ENCODE data around the gene RING1.

RING1 gene

DNA sequence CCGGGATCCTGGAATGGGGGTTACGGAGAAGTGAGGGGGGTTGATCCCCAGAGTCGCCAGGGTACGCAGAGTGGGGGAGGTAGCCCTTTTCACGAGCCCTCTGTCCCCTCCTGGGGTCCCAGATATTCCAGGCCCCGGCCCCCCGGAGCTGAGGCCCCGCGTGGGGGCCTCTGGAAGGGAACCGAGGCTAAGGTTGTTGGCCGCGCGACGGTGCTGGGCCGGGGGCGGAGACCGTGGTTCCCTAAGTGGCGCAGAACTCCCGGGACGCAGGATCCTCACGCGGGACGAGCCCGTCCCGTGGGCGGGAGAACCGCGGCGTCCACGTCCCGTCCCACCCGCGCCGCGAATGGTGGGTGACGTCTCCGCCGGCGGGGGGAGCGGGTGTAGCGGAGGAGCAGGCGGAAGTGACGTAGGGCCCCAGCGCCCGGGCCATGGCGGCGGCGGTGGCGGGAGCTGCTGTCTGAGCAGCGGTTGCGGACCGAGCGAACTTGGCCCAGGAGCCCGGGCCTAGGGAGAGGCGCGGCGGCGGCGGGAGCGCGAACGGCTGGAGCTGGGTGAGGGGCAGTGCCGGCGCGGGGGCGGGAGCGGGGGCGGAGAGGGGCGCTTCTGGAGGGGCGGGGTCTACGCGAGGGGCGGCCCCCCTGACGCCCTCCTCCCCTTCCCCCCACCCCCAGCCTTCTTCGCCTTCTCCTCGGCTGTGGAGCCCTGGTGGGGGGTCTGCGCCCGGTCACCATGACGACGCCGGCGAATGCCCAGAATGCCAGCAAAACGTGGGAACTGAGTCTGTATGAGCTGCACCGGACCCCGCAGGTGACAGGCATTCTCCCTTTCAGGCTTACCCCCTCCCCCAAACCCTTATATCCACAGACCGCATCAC lies at the start of gene RING1:
TSS of gene RING1 (plus strand) at position 410 of the 877 bp plus-strand sequence. CDS start at position 733, 323 bp downstream.
- peak in 1 of 2 experiments; percentile 83 for DNase-seq

DNA sequence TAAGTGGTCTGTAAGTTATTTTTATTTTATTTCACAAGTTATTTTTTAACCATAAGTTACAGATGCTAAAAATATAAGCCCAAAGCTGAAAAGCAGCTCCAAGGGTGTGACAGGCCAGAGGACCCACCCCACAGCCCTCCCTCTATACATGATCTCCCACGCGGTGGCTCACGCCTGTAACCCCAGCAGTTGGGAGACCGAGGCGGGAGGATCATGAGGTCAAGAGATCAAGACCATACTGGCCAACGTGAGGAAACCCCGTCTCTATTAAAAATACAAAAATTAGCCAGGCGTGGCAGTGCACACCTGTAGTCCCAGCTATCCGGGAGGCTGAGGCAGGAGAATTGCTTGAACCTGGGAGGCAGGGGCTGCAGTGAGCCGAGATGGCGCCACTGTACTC lies 48.2 kb upstream of the RING1 start:
- DNase-seq, result no peak

DNA sequence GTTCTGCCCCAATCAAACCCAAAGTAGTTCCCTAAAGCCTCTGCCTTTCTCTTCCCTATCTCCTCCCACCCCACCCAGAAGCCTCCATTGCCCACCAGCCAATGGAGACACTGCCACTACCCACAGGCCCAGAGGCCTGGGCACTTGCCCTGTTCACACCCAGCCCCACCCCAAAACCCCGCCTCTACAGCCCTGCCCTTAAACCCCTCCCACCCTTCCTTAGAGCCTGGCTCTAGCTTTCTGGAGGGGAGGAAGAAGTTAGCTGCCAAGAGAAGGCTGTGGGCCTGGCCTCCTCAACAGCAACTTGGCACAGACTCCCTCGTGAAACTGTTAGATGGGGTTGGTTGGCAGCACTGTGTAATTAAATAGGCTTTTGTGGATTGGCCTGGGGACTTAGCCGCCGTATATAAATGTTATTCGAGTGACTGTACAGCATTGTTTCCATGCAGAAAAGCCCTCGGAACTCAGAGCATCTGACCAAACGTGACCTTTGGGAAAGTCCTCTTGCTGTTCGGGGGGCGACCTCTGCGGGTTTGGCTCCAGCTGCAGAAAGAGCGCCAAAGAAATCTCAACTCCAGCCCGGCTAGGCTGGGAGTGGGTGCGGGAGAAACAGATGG lies 47.5 kb upstream of the RING1 start:
- DNase-seq, result no peak

DNA sequence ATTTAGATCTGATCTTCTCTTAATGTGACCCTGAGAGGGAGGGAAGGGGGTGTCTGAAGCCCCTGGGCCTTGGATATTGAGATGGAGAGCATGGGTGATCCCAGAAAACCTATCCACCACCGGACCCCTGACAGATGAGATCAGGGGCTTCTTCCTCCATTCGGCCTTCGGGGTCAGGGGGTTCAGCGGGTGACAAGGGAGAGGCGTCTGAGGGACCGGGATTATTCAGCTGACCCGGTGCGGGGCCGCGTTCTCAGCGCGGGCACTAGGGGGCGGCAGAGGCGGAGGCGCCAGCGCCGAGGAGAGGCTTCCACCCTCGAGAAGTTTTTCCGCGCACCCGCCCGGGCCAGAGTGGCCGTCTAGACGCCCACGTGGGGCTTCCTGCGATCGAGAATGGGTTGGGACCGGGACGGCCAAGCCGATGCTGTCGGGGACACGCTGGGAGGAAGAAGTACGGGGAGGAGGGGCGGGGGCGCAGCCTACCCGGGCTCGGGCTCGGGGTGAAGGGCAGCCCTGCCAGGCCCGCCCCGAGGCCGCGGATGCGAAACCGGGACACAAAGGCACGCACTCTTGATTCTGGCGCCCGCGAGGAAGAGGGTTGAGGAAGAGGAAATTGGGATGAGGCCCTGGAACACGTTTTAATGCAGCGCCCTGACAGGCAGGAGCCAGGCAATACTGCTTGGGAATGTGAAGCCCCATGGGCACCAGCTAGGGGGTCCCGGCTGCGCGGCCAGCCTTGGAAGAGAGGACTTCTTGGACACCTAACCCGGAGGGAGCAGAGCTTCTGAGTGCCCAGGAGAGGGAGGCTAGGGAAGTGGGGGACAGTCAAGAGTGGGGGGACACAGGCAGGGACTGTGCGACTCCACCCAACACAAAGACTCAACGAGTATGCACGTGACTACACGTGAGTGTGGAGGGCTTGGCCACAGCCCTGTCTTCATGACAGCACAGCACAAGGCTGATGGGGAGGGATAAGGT lies 46.7 kb upstream of the RING1 start:
- peak; percentile 40 to 79 for DNase-seq

DNA sequence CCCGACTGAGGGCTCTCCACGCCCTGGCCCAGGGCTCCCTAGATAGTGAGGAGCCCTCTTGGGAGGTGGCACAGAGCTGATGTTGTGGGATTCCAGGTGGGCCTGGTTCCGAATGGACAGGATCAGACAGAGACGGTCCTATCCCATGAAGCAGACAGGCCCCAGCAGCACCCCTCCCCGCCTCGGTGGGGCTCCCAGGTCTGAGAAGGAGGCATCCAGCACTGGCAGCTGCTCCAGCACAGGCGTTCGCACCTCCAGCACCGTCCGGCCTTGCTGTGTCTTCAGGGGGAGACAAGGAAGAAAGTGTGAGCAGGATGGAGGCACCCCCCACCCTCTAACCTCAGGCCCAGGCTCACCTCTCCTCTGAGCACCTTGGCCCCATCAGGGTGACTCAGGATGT lies 44.8 kb upstream of the RING1 start:
- no peak for DNase-seq

GRCh38 chr6:33164176-33164575 lies 44.1 kb upstream of the RING1 start:
- DNase-seq, result no peak

GRCh38 chr6:33164665-33165373 lies 43.5 kb upstream of the RING1 start:
- no peak for DNase-seq

DNA sequence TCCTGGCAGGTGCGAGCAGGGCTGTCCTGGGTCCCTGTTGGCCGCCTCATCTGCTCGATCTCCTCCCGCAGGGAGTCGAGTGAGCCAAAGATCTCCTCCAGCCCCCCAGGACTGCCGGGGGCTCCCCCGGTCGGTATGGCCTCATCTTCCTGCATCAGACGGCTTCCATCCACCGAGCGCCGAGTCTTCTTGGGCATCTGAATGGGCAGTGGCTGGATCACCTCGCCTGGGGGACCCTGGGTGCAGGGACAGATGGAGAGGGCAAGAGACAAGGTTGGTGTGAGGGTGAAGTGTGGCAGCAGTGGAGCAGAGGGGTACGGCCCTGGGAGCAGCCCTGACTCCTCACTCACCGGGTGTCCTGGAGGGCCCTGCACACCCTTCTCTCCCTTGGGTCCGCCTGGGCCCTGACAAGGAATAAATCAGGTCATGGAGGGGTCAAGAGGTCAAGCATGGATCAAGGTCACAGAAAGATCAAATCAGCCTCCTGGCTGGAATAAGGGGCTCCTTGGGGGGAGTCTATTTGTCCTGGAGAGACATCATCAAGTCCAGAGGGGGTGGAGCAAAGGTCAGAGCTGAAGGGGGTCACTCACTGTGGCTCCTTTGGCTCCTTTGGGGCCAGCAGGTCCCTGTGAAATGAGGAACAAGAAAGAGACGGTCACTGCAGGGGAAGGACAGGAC lies 42.6 kb upstream of the RING1 start:
- no peak for DNase-seq

DNA sequence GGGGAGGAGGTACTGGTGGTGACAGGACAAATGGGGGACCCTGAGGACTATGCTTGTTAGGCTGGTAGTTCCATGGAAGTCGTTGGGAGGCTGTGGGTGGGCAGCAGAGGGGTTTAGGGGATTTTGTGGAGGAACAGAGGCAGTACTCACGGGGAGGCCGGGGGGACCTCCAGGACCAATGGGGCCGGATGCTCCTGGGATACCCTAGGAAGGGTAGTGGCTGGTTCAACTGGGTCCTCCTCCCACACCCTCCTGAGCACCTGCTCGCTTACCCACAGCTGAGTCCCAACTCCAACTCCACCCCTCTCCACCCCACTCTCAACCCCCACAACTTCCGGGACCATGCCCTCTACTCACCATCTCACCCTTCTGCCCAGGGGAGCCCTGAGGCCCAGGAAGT lies 41.9 kb upstream of the RING1 start:
- no peak for DNase-seq

- DNase-seq, result no peak
Measured at GRCh38 chr6:33166811-33167210, 41.5 kb upstream of the RING1 start.

GRCh38 chr6:33167374-33168283 lies 40.7 kb upstream of the RING1 start:
- no peak for DNase-seq

DNA sequence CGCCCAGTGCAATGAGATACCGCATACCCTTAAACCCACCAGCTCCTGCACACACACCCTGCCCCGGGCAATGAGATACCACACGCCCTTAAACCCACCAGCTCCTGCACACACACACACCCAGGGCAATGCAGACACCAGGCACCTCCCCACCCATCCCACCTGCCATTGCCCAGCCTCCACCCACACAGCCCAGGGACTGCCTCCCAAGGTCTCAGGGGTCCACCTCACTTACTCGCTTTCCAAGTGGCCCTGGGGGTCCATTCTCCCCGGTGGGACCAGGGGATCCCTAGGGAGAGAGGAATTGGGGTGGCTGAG lies 40.1 kb upstream of the RING1 start:
- no peak for DNase-seq

GRCh38 chr6:33168639-33169038 lies 39.7 kb upstream of the RING1 start:
- DNase-seq, result no peak

- DNase-seq, result no peak
Measured at GRCh38 chr6:33169291-33170175, 38.8 kb upstream of the RING1 start.

DNA sequence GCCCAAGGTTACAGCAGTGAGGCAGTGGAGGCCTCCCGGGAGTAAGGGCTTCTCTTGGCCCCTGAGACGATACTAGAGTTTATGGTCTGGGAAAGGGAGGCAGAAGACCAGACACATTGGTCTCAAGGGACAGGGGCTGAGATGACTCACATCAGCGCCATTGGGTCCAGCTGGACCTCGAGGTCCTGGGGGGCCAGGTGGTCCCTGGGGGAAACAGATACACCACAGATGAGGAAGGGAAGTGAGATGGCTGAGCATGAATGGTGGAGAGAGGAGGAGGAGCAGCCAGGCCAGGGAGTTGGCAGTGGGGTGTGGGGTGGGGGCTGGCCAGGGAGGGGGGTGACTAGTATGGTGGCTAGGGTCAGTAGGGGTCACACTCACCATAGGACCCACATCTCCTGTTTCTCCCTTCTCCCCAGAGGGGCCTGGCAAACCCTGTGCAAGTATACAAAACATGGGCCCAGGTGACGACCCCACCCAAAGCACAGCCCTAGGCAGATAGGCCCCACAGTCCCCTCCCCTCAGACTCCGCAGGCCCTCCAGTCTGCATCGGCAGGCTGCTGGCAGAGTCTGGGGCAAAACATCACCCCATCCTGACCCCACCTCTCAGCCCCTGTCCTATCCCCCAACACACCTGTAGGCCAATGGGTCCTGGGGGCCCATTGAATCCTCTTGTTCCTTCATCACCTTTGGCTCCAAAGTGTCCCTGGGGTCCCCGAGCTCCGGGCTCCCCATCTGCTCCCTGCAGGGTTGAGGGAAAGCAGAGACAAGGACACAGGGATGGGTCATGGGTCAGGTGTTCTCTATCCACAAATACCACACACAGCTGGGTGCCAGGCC lies 37.9 kb upstream of the RING1 start:
- DNase-seq, result no peak

DNA sequence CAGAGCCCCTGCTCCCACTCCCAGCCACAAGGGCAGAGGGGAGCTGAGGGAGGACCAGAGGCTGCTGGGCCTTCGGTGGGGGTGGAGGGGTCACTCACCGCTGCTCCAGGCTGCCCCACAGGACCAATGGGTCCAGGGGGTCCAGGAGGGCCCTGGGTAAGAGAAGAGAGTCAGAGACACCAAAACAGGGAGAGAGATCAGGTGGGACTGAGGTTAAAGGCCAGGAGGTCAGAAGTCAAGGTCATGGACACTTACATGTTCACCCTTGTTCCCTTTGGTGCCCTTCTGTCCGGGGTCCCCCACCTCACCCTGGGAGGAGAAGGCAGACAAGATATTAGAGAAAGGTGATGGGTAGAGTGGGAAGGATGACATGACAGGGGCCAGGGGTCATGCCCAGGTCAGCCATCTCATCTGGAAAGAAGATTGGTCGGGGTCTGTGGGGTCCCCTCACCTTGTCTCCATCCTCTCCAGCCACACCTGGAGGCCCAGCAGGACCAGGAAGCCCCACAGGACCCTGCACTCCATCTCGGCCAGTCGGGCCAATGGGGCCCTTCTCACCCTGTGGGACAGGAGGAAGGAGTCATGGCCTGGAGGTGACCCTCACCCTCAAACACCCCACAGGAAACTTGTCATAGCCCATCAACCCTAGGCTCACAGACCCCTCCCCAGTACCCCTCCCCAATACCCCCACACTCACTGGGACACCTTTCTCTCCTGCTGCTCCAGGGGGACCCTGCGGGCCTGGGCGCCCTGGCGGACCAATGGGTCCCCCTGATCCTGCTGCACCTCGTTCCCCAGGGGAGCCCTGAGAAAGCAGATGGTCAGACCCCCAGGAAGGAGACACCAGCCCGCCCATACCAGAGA lies 37.1 kb upstream of the RING1 start:
- no peak for DNase-seq

- DNase-seq, result no peak
Measured at GRCh38 chr6:33171880-33172687, 36.2 kb upstream of the RING1 start.

Measured in NCI-H526 (cell line).